HG02870 (cell line): ENCODE data around the gene RXRB.

Experiments
- ATAC-seq: cut with Tn5 transposase; IDR thresholded peaks from one replicate; pipeline ENCODE4 v1.9.1; 2021; ENCODE audit warnings: mild to moderate bottlenecking, moderate library complexity; ENCODE audit not compliant: unreplicated experiment

The RXRB gene

DNA sequence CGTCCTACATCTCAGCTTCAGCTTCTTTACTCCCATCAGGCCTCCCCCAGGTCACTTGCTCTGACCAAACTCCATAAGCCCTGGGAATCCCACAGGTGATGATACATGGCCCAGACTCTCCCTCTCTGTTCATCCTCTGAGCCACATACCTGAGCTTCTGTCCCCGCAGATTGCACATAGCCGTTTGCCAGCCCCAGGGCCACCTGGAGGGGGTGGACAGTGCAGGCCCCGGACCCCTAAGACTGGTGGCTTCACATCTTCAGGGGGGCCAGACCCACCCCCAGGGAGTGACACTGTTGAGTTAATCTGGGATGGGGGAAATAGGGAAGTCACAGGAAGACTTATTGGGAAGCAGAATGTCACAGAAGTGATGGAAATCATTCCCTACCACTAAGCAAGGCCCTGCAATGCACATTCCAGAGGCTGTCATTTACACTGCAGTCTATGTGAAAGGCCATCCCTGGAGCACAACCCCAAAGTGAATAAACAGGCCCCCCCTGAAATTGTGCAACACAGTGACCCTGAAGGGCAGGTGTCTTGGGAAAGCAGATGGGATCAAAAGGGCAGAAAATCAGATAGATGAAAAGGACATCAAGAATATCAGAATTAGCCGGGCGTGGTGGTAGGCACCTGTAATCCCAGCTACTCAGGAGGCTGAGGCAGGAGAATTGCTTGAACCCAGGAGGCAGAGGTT lies 2.2 kb downstream of the RXRB start:
- no peak for ATAC-seq

DNA sequence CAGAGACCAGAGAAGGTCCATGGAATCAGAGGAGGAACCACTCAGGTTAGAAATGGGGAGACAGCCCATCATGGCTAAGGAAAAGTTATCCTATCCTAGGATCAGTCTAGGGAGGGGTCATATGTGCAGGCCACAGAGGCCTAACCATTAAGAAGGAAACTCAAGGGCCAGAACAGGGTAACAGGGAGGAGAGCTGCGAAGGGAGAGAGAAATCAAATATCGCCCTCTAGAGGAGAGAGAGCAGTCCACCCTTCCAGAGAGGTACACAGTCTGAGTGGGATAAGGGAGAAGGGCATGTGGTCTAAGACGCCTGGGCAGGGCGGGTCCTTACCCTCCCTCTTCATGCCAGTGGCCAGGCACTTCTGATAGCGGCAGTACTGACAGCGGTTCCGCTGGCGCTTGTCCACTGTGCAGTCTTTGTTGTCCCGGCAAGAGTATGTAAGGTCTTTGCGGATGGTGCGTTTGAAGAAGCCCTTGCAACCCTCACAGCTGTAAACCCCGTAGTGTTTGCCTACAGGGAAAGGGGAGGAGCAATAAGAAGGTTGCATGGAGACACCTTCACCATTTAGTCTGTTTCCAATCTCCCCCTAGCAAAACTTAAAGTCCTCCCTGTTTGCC lies 2.9 kb downstream of the RXRB start:
- no peak for ATAC-seq

DNA sequence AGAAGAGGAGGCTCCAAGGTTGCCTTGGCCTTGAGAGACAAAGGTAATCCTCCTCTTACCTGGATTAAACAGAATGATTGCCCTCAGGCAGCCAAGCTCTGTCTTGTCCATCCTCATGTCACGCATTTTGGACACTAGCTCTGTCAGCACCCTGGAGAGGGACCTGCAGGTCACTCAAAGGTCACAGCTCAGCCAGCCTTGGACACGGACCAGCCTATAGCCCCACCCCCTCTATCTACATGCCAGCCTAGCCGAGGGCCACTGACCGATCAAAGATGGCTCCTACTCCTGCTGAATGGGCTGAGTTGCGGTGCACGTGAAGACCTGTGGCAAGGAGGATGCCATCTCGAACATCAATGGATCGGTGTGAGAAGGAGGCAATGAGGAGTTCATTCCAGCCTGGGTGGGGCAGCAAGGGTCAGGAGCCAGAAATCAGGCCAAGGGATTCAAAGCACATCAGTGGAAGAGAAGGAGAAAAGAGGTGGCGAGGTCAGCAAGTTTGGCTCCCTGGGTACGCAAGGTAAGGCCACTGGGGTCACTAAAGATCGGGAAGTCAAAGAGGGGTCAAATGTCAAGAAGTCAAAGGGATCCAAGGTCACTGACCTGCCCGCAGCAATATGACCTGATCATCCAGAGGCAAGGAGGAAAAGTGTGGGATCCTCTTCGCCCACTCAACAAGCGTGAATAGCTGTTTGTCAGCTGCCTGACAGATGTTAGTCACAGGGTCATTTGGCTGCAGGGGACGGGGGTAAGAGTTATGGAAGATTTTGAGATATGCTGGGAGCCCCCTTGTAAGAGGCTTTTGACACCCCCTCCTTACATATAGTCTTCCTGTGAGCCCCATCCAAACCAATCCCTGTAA lies 4.9 kb downstream of the RXRB start:
- ATAC-seq: no peak

DNA sequence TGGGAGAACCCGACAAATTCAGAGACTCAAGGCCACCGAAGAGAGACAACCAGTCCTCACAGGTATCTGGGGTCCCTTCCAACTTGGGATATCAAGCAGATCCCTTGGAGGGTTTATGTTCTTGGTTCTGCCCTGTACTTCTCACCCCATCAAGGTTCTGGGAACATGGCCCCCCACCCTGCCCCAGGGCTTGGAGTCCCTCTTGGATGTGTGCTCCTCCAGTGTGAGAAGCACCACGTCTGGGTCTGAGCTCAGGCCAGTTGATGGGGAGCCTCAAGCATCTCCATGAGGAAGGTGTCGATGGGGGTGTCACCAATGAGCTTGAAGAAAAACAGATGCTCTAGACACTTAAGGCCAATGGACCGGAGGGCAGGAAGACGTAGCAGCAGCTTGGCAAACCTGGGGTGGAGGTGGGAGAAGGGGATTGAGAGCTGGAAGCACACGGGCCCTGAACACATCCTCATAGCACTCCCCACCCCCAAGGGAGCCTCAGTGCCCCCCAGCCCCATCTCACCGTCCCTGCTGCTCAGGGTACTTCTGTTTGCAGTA lies 6.0 kb downstream of the RXRB start:
- no peak for ATAC-seq

DNA sequence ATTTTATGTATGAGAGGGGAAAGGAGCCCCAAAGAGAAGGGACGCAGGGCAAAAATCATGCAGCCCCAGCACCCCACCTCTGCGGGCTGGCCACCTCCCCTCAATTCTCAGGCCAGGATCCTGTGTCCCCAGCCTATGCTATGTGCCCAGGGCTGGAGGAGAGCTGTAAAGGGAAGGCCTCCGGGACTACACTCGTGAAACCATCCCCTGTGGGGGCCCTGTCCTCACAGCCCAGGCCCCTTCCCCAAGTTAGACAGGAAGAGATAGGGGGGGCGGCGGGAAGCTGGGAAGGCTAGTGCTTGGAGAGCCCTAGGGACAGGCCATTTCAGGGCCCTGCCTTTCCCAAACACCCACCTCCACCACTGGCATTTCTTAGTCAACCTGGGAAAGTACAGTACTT lies 6.8 kb downstream of the RXRB start:
- ATAC-seq: no peak

DNA sequence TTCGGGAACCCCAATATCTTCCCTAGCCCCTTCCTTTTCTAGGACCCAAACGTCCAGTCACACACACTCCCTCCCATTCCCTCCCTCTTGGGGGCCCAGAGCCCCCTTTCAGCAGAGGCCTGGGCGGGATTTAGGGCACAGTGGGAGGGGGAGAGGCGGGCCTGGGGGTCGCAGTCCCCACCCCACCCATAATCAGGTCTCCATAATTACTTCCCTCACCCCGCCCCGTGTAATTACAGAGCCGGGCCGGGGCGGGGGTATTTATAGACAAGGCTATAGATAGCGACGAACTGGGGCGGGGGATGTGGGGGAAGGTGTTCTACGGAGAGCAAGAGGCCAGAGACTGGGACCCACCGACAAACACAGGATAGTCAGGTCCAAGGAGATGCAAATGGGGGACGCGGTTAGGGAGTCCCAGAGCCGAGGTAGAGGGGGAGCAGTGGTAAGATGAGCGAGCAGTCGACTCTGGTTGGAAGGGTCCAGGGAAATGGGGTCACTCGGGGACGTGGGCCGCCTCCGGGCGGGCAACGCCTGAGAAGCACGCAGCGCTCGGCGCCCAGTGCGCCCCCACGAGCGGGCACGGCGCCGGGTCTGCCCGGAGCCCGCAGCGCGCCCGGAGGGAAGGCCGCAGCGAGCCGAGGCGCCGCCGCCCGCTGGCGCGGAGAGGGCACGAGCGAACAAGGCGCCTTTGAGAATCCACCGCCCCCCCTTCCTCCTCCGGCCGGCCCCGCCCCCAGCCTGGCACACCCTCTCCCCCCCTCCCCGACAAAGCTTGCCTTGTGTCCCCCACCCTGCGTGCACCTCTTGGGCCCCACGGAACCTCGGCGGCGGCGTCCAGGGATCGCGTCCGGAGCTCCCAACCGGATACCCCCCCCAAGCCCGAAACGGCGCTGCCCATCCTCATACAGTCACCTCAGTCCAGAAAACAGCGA lies 7.5 kb downstream of the RXRB start:
- ATAC-seq: no peak

DNA sequence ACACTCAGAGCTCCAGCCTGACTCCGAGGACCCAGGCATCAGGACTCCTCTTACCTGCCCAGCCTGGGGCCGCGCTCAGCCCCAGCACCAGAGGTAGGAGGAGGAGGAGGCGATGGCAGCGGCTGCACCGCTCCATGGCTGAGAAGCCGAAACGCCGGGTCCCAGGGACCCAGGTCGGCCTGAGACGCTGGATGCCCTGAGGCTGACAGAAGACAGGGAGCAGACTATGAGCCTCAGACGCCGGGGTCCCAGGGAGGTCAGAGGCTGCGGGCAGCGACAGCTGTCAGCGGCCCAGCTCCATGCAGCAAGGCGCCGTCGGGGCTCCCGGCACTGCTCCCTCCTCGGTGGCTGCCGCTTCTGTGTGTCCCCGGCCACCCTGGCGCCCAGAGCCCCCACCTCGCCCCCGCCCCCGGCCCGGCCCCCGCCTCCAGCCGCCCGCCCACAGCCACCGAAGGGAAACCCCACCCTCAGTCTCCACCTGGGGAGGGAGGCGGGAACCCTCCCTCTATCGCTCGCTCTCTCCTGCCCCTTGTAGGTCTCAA lies 8.3 kb downstream of the RXRB start, which contains the start of gene COL11A2:
COL11A2 (minus strand) TSS at position 363 of the 542 bp plus-strand sequence; CDS start at position 136, 227 bp downstream.
- no peak for ATAC-seq

DNA sequence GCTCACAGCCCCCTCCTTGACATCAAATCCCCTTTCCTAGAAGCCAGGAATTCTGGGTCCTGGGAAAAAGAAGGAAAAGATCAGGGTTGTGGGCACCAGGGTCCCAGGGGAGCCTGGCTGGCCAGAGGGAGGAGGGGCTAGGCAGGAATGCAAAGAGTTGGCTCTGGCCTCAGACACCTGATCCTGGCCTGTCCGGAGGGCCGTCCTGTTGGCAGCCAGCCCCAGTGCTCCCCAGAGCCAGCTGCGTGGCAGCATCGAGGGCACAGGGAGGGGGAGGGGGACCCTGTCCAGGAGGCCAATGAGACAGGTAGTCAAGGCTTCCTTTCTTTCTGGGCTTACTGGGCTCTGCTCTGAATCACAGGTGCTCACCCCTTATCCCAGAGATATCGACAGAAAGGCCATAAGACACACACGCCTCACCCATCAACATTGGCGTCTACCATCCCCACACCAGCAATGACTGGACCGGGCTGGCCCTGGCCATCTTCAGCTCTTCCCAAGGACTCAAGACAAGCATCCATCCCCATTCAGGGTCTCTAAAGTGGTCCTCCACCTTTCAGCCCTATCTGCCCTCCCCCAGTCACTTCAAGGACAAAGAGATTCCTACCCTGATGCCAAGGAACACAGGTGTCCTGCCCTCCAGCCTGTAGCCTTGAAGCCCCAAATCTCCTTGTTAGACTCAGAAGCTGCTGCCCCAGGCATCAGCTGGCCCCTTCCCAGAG lies 8.9 kb downstream of the RXRB start:
- ATAC-seq: no peak

DNA sequence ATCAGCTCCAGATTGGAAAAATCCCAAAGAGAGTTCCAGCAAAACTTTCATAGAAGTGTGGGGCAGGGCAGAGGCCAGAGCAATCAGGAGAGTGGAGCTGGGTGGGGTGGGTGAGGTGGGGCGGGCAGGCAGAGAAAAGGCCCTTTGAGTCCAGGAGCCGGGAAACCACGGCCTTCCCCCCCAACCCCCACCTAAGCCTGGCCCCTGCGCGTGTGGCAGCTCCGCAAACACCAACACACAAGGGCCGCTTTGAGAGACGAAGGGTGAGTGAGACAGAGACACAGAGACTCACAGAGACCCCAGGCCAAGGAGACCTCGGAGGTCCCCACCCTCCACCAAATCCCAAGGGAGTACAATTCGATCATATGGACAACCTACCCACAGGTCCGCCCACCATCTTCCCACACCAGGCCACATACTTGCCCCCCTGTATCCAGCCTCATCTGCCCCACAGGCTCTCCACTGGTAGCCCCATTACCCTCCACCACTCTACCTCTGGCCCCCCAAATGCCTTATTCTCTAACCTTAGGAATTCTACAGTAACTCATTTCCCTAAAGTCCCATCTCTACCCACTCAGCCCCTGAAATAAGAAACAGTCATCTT lies 9.9 kb downstream of the RXRB start:
- no peak for ATAC-seq

DNA sequence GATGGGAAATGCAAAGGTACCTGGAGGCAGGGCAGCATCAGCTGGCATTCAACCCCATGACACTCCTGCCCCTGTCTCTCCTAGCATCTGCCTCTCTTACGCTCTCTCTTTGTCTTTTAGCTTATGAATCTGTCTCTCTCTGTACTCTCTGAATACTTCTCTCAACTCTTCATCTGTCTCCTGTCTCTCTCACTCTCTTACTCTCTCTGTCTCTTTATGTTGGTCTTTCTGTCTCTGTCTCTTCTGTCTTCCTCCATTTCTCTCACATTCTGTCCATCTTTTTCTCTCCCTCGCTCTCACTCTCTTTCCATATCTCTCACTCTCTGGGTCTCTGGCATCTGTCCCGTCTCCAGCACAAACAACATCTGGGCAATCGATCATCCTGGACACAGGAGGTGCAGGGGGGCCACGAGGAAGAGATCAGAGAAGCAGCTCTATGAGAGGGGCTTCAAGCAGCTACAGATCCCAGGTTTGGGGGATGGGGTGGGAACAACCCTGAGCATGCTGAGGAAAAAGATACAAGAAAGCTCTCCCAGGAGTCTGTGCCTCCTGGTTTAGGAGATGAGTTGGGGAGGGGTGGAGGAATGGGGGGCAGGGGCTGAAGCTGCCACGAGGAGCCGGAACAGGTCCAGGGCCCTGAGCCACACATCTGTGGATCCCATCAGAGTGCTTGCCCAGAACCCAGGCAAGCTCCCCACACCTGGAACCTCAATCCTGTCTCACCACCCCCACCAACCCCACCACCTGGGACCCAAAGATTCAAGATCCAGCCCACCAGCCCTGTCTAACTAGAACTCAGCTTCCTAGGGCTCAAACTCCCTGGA lies 10.6 kb downstream of the RXRB start:
- ATAC-seq: no peak

DNA sequence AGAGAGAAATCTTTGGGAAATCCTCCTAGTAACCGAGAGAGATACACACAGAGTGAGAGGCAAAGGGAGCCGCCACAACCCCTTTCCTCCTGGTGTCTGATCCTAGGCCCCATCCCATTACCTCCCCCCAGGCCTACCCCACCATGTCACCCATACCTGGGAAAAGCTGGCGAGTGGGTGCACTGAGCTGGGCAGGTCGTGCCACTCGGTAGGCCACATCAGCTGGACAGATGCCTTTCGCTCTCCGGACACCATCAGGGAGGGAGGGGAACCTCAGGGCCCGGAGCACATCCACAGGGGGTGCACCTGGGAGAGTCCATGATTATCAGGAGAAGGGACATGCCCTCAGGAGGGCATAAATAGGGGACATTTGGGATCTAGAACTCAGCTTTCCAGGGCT lies 11.3 kb downstream of the RXRB start:
- ATAC-seq: no peak

DNA sequence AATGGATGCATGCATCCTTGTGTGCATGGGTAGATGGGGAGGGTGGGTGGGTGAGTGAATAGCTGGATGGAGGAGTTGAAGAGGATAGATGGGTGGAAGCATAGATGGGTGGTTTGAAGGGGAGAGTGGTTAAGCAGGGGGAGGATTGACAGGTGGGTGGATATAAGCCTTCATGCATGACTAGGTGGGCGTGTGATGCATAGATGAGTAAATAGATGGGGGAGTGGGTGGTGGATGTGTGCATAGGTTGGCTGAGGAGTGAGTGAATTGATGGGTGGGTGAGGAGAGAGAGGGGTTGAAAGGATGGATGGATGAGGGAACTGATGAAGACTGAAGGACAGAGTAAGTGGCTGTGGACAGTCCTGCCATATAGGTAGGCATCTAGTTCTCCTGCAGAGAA lies 12.7 kb downstream of the RXRB start:
- ATAC-seq: no peak

DNA sequence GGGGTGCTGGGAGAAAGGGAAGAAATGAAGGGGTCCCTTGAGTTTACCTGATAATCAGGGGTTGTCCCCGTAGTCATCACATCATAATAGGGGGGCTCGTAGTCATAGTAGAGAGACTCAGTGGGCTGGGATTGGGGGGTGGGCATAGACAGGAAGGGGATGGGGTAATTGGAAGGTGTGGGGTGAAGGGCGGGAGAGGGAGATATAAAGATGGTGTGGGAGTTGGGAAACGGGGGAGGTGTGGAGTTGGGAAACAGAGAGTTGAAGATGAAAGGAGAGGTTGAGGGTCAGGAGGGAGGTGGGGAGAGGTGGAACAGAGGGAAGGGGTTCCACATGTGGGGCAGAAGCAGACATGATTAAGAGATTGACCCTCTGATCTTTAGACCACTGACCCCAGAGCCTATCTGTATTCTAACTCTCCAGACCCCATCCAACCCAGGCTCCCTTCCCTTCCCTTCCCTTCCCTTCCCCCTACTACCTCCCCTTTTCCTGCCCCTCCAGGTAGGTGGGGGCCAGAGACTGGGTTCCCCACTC lies 14.7 kb downstream of the RXRB start:
- ATAC-seq: no peak

DNA sequence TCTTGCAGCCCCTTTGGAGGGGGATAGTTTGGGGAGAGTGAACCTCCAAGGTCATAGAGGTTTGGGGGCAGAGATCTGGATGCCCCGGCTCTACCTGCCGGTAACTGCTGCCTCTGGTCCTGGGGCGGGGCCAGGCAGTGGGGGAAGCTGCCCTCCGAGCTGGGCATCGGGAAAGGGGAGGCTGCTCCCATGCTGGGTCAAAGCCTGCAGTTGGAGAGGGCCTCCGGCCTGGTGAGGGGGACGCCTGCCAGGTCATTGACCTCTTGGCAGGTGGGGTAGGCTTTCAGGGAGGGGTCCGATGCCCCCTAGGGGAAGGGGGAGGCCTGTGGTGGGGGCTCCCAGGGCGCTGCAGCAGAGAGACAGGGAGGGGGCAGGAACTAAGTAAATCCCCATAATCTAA lies 15.3 kb downstream of the RXRB start:
- no peak for ATAC-seq

DNA sequence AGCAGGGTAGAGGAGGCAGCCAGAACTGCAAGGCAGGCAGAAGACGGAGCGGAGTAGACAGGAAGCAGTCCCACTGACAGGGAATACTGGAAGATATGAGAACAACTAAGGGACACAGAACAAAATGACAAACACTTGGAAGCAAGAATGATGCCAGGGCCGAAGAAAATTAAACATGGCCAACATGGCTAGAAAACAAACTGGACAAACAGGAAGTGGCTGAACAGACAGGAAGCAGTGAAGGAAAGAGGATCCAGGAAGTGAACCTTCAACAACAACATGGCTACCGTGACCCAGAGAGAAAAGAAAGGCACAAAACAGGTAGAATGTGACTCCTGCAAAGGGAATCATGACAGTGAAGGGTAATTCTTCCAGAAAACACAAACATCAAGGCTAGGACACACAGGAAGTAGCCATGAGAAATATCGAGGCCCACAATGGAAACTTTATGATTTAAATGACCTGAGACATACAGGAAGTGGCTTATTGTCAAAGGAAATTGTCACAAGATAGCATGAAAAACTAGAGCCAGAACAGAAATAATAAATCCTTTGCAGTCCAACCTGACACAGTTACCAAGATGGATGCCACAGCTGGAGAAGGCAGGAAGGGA lies 17.3 kb downstream of the RXRB start:
- no peak for ATAC-seq

DNA sequence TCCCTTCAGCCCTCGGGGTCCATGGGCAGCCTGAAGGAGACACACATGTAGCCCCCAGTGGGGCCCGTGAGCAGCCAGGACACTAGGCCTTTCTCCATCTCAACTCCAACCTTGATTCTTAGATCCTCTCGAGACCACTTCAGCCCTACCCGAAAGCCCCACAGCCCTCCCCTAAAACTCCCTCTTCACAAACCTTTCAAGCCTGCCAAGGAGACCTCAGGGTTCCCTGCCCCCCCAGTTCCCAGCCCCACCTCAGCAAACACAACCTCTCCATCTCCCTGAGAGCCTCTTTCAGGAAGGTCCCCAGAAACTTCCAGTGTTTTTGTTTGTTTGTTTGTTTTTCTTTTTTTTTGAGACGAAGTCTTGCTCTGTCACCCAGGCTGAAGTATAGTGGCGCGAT lies 19.3 kb downstream of the RXRB start:
- no peak for ATAC-seq

DNA sequence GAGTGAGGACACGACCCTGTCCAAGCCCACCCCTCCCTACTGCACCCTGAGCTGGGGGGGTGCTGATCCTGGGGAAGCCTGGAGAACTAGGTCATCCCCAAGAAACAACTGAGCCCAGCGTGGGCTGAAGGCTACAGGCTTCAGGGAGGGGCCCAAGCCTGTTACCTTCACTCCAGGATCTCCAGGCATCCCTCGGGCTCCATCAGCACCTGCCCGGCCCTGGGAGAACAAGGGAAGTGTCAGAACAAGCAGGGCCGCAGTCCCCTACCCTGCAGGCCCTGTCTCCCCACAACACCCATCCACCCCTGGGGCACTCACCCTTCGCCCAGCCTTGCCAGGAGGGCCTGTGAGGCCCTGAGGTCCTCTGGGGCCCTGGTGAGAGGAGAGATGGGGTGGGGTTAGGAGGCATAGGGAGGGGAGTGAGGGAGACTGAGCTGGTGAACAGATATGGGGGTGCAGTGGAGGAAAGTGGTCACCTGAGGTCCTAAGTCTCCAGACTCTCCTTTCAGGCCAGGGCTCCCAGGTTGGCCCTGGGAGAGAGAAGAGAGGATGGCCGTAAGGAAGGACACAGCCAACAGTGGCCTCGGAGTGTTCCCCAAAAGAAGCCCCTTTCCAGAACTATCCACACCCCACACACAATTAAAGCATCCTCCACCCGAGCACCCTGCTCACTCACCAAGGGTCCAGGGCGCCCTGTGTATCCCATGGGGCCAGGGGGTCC lies 21.6 kb downstream of the RXRB start:
- no peak for ATAC-seq
